Superior temporal gyrus (tissue), 1 donor: ENCODE data around the gene ENO3.

Experiments used
- DNase-seq: peaks from one replicate; pipeline ENCODE4 v3.0.0-alpha.2; 2016; ENCODE audit errors: extremely low spot score

The ENO3 gene

GRCh38 chr17:4950075-4950745 lies 709 bp upstream of the ENO3 start:
- no peak for DNase-seq

GRCh38 chr17:4951486-4951885 lies 567 bp downstream of the ENO3 start:
- DNase-seq = no peak

- DNase-seq = no peak
Measured at GRCh38 chr17:4953451-4953961, 2.6 kb downstream of the ENO3 start.

GRCh38 chr17:4955091-4955490 lies 4.2 kb downstream of the ENO3 start:
- DNase-seq = no peak

- no peak for DNase-seq
Measured at GRCh38 chr17:4956493-4957061, 5.7 kb downstream of the ENO3 start.

GRCh38 chr17:4958102-4958501 lies 7.2 kb downstream of the ENO3 start:
- DNase-seq = no peak

- no peak for DNase-seq
Measured at GRCh38 chr17:4959261-4959965, 8.5 kb downstream of the ENO3 start.

- DNase-seq = no peak
Measured at GRCh38 chr17:4960279-4960922, 9.5 kb downstream of the ENO3 start.

GRCh38 chr17:4965311-4965986 lies 14.5 kb downstream of the ENO3 start:
- DNase-seq = no peak

GRCh38 chr17:4966844-4967538 lies 16.1 kb downstream of the ENO3 start:
- DNase-seq = peak; percentile 99

- DNase-seq = peak; percentile 99
Measured at GRCh38 chr17:4967539-4968485, 16.9 kb downstream of the ENO3 start, which contains the start of gene SPAG7. Gene SPAG7, minus strand, starts transcription at chr17:4967817. Its CDS starts 13 bp downstream, at chr17:4967804.

- no peak for DNase-seq
Measured at GRCh38 chr17:4968486-4969046, 17.6 kb downstream of the ENO3 start.

GRCh38 chr17:4969047-4969550 lies 18.2 kb downstream of the ENO3 start:
- DNase-seq = no peak

GRCh38 chr17:4969551-4970173 lies 18.7 kb downstream of the ENO3 start:
- no peak for DNase-seq

- DNase-seq = no peak
Measured at GRCh38 chr17:4970273-4970672, 19.4 kb downstream of the ENO3 start.

- DNase-seq = no peak
Measured at GRCh38 chr17:4971826-4972225, 20.9 kb downstream of the ENO3 start.

GRCh38 chr17:4972322-4972721 lies 21.4 kb downstream of the ENO3 start:
- no peak for DNase-seq

GRCh38 chr17:4972752-4973151 lies 21.8 kb downstream of the ENO3 start:
- no peak for DNase-seq
